DOHH2 (cell line): Measurements from ENCODE around the gene NID1.

Experiments
- H3F3A ChIP-seq: fragments of 200-600 bp; sonication (generic), shearing (Covaris generic); 2 replicates; pipeline ENCODE4 v1.6.0; 2016; ENCODE audit warnings: antibody characterized with exemption, mild to moderate bottlenecking; ENCODE audit not compliant: control insufficient read depth, insufficient read depth
- H3K27ac ChIP-seq: fragments of 200-600 bp; sonication (generic); 2 replicates; pipeline ENCODE4 v1.5.1; 2014; ENCODE audit warnings: low read depth, mild to moderate bottlenecking, low read length, moderate library complexity
- H3K27me3 ChIP-seq: fragments of 200-600 bp; sonication (generic); 2 replicates; pipeline ENCODE4 v1.6.1; 2014; ENCODE audit warnings: mild to moderate bottlenecking, low read length, mixed read lengths; ENCODE audit not compliant: control insufficient read depth
- H3K36me3 ChIP-seq: fragments of 200-600 bp; sonication (generic); 2 replicates; pipeline ENCODE4 v1.6.1; 2014; ENCODE audit warnings: mild to moderate bottlenecking, low read length, moderate library complexity, mixed read lengths; ENCODE audit not compliant: control insufficient read depth
- H3K4me1 ChIP-seq: fragments of 200-600 bp; sonication (generic); 2 replicates; pipeline ENCODE4 v1.6.1; 2014; ENCODE audit warnings: mild to moderate bottlenecking, low read length, mixed read lengths; ENCODE audit not compliant: control insufficient read depth
- H3K4me2 ChIP-seq: fragments of 200-600 bp; sonication (generic); 2 replicates; pipeline ENCODE4 v1.6.0; 2014; ENCODE audit warnings: mild to moderate bottlenecking, low read length, moderate library complexity
- H3K4me3 ChIP-seq: fragments of 200-600 bp; sonication (generic); 2 replicates; pipeline ENCODE4 v1.5.1; 2014; ENCODE audit warnings: mild to moderate bottlenecking, low read length, mixed read lengths
- H3K79me2 ChIP-seq: fragments of 200-600 bp; sonication (generic); 2 replicates; pipeline ENCODE4 v1.6.1; 2014; ENCODE audit warnings: mild to moderate bottlenecking, low read length, mixed read lengths; ENCODE audit not compliant: control insufficient read depth
- H3K9me2 ChIP-seq: fragments of 200-600 bp; sonication (generic); replicated peaks from 2 replicates; pipeline ENCODE4 v1.6.1; 2014; ENCODE audit warnings: mild to moderate bottlenecking, low read length, mixed read lengths; ENCODE audit not compliant: control insufficient read depth
- H3K9me3 ChIP-seq: fragments of 200-600 bp; sonication (generic); 2 replicates; pipeline ENCODE4 v1.6.1; 2014; ENCODE audit warnings: antibody characterized with exemption, low read length, mixed read lengths; ENCODE audit not compliant: control insufficient read depth, insufficient read depth
- H4K20me1 ChIP-seq: fragments of 200-600 bp; sonication (generic); 2 replicates; pipeline ENCODE4 v1.6.0; 2014; ENCODE audit warnings: low read depth, mild to moderate bottlenecking, antibody characterized with exemption, low read length, moderate library complexity; ENCODE audit not compliant: control insufficient read depth, insufficient read depth
- CTCF ChIP-seq: fragments of 200-600 bp; sonication (generic); IDR thresholded peaks from one replicate; pipeline ENCODE4 v1.5.1; 2014; ENCODE audit warnings: antibody characterized with exemption, mild to moderate bottlenecking, low read depth, low read length; ENCODE audit not compliant: poor library complexity, severe bottlenecking
- EZH2phosphoT487 ChIP-seq: fragments of 200-600 bp; sonication (generic); IDR thresholded peaks from 2 replicates; pipeline ENCODE4 v1.6.1; 2017; ENCODE audit warnings: borderline replicate concordance, mild to moderate bottlenecking, antibody characterized with exemption, low read length, moderate library complexity, mixed read lengths

NID1 gene

DNA sequence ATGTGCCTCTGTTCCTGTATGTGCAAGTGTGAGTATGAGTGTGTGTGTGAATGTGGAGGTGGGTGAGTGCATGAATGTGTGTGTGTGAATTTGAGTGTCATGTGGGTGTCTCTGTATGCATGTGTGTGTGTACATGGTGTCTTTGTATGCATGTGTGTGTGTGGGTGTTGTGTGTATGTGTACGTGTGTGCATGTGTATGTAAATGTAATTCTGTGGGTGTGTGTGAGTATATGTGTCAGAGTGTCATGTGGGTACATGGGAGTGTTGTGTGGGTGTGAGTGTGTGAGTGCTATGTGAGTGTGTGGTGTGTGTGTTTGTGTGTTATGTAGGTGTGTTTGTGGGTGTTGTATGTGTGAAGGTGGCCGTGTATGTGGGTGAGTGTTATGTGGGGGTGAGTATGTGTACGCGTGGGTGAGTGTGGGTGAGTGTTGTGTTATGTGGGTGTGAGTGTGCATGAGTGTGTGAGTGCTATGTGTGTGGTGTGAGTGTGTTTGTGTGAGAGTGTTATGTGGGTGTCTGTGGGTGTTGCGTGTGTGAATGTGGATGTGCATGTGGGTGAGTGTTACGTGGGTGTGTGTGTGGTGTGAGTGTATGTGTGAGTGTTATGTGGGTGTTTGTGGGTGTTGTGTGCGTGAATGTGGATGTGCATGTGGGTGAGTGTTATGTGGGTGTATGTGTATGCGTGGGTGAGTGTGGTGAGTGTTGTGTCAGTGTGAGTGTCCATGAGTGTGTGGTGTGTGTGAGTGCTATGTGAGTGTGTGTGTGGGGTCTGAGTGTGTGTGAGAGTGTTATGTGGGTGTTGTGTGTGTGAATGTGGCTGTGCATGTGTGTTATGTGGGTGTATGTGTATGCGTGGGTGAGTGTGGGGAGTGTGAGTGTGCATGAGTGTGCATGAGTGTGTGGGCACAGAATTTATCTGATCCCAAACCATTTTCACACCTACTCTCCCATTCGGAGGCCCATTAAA lies 36.6 kb upstream of the NID1 start:
- TF ChIP-seq CTCF (no peak), EZH2phosphoT487 (no peak)
- Histone ChIP-seq H3K27ac (no peak overlapping the region), H3K9me2 (no peaks in the 10 kb centered on the region), H3K36me3 (no peaks in the 10 kb centered on the region), H3K4me2 (no peak overlapping the region), H3K79me2 (no peaks in the 10 kb centered on the region), H3F3A (no peaks in the 10 kb centered on the region), H3K4me3 (no peak overlapping the region), H3K27me3 (peaks cover 4% of the 10 kb centered on the region; the same call in 1 of the 2 replicates), H3K9me3 (no peaks in the 10 kb centered on the region), H3K4me1 (no peaks in the 10 kb centered on the region), H4K20me1 (no peaks in the 10 kb centered on the region)

GRCh38 chr1:236100799-236101198 lies 35.9 kb upstream of the NID1 start:
- H3K79me2 ChIP-seq = no peaks in the 10 kb centered on the region
- no peaks in the 10 kb centered on the region for H3K9me3 ChIP-seq
- H4K20me1 ChIP-seq = no peaks in the 10 kb centered on the region
- TF ChIP-seq EZH2phosphoT487 (no peak), CTCF (no peak)
- no peaks in the 10 kb centered on the region for H3K4me1 ChIP-seq
- H3K9me2 ChIP-seq = no peaks in the 10 kb centered on the region
- H3K36me3 ChIP-seq = no peaks in the 10 kb centered on the region
- H3F3A ChIP-seq = no peaks in the 10 kb centered on the region
- H3K27me3 ChIP-seq = peaks cover 8% of the 10 kb centered on the region
- no peak overlapping the region for H3K27ac ChIP-seq
- no peak overlapping the region for H3K4me3 ChIP-seq
- H3K4me2 ChIP-seq = no peak overlapping the region

DNA sequence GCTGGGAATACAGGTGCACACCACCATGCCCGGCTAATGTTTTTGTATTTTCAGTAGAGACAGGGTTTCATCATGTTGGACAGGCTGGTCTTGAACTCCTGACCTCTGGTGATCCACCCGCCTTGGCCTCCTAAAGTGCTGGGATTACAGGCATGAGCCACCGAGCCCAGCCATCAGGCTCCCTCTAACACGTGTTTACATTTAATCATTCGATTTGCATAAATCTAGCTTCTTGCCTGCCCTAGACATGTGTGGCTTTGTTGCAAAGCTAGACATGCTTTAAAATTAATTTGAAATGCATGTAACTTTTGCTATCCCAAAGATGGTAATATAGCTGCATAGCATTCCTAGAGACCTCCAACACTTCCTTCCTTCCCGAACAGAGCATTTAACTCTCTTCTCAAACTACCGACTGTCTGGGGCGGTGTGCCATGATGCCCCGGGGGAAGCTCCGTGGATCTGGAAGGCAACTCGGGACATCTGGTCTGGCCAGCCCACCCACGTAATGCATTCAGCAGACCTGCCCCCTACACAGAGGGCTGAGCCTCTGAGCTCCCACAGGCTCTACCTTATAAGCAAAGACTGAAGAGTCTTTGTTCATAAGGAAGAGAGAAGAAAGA lies 34.6 kb upstream of the NID1 start:
- H3K4me2 ChIP-seq = no peak overlapping the region
- H3K9me2 ChIP-seq = no peaks in the 10 kb centered on the region
- no peaks in the 10 kb centered on the region for H3K9me3 ChIP-seq
- no peaks in the 10 kb centered on the region for H4K20me1 ChIP-seq
- H3K27ac ChIP-seq = no peak overlapping the region
- no peak overlapping the region for H3K4me3 ChIP-seq
- H3K4me1 ChIP-seq = no peaks in the 10 kb centered on the region
- peaks cover 11% of the 10 kb centered on the region for H3K27me3 ChIP-seq
- H3K36me3 ChIP-seq = no peaks in the 10 kb centered on the region
- no peaks in the 10 kb centered on the region for H3F3A ChIP-seq
- no peaks in the 10 kb centered on the region for H3K79me2 ChIP-seq
- TF ChIP-seq EZH2phosphoT487 = no peak
- TF ChIP-seq CTCF = no peak
